Loucy (cell line): ENCODE results near the gene MFGE8.

Experiments
- EZH2phosphoT487 ChIP-seq: fragments of 200-600 bp; IDR thresholded peaks from 2 replicates; pipeline ENCODE4 v1.6.1; 2018; ENCODE audit warnings: antibody characterized with exemption, mild to moderate bottlenecking, moderate library complexity, borderline replicate concordance
- TF ChIP-seq, protein P1 (sequence below): fragments of 200-600 bp; sonication (generic); conservative IDR thresholded peaks from 2 replicates; pipeline ENCODE4 v1.5.1; 2014; ENCODE audit warnings: mild to moderate bottlenecking, antibody characterized with exemption, low read length

DNA sequence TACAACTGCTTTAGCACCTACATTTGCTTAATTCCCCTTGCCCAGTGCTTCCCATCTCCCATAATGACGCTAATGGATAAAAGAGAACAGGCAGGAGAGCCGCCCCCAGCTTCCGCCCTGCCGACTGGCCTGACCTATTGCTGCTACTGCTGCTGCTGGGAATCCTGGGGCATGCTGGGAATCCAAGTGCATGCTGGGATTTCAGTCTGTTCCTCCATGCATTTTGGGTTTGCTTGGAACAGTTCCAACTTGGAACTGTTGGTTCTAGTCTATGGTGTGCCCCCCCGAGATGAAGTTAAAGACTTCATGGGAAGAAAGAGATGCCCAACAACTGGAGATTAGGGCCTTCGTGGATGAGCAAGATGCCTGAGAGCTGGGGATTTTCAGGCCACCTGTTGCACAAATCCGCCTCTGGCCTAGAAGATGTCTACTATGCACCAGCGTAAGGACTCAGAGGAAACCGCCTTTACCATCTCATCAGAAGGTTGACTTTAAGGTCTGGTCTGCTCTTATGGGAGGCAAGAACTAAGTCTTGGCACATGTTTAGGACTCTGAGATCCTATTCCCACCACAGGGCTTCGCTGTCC is 46.8 kb downstream of the MFGE8 start:
- TF ChIP-seq, protein P1, sequence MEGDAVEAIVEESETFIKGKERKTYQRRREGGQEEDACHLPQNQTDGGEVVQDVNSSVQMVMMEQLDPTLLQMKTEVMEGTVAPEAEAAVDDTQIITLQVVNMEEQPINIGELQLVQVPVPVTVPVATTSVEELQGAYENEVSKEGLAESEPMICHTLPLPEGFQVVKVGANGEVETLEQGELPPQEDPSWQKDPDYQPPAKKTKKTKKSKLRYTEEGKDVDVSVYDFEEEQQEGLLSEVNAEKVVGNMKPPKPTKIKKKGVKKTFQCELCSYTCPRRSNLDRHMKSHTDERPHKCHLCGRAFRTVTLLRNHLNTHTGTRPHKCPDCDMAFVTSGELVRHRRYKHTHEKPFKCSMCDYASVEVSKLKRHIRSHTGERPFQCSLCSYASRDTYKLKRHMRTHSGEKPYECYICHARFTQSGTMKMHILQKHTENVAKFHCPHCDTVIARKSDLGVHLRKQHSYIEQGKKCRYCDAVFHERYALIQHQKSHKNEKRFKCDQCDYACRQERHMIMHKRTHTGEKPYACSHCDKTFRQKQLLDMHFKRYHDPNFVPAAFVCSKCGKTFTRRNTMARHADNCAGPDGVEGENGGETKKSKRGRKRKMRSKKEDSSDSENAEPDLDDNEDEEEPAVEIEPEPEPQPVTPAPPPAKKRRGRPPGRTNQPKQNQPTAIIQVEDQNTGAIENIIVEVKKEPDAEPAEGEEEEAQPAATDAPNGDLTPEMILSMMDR: no peak
- no peak for TF ChIP-seq EZH2phosphoT487
